T-helper 2 cell treated with Interferon-gamma antibody and Interleukin-4, amounts not matched to agents 100 ng/mL and 5 ng/mL, for 36 hours (primary cell): Measurements from ENCODE around the gene SNIP1. TPM values are rescaled to one million over a fixed set of nuclear protein-coding genes. Genes with fewer than 3 reads are reported as not detected.
"Not testable (repeated sequence)": the region's sequence is repeated elsewhere in the genome, so short reads cannot be mapped to it uniquely, and the experiment has no call there.

ENCODE experiments used
- intact Hi-C: fragments of 100-400 bp; cut with micrococcal nuclease; formaldehyde crosslinking; loops from one replicate; pipeline ENCODE4 v1.15.1; 2023
- total RNA-seq: library from RNA; stranded (reverse); gene quantifications from 2 replicates; pipeline ENCODE4 v1.2.3, GENCODE V29; 2022

Gene SNIP1
- total RNA-seq, 1 donor from 2014 or later, result 27.9 TPM

GRCh38 chr1:37560401-37561132, 6.5 kb upstream of the SNIP1 start:
- intact Hi-C loops, result no loop called here

- intact Hi-C loops, result not testable (repeated sequence)
These were observed 5.9 kb upstream of the SNIP1 start for GRCh38 chr1:37559957-37560379.

- intact Hi-C loops, result no loop called here
These were observed 5.0 kb upstream of the SNIP1 start for GRCh38 chr1:37559080-37559479.

GRCh38 chr1:37558411-37558810, 4.3 kb upstream of the SNIP1 start:
- intact Hi-C loops, result no loop called here

GRCh38 chr1:37557402-37557801, 3.3 kb upstream of the SNIP1 start:
- intact Hi-C loops, result no loop called here

GRCh38 chr1:37556712-37557196, 2.7 kb upstream of the SNIP1 start, which contains the start of gene DNALI1:
Gene DNALI1 (plus strand): TSS chr1:37556940. CDS start chr1:37556995, 55 bp downstream.
- intact Hi-C loops, result no loop called here

- intact Hi-C loops, result loop anchor here (5.0 kb wide), 2 partner anchors 81 to 439 kb away; partner anchors contain the start of genes SF3A3 and ZC3H12A
These were observed 531 bp downstream of the SNIP1 start for GRCh38 chr1:37553598-37553926.

- intact Hi-C loops, result no loop called here
These were observed 4.8 kb downstream of the SNIP1 start for GRCh38 chr1:37549341-37549740.

GRCh38 chr1:37545019-37545418, 9.1 kb downstream of the SNIP1 start:
- intact Hi-C loops, result no loop called here

- intact Hi-C loops, result no loop called here
These were observed 9.6 kb downstream of the SNIP1 start for GRCh38 chr1:37544530-37544929.

GRCh38 chr1:37540036-37540785, 13.9 kb downstream of the SNIP1 start:
- intact Hi-C loops, result no loop called here

GRCh38 chr1:37539154-37539553, 14.9 kb downstream of the SNIP1 start:
- intact Hi-C loops, result not testable (repeated sequence)

- intact Hi-C loops, result no loop called here
These were observed 16.7 kb downstream of the SNIP1 start for GRCh38 chr1:37537378-37537777.

GRCh38 chr1:37533317-37534093, 20.6 kb downstream of the SNIP1 start:
- intact Hi-C loops, result no loop called here

- intact Hi-C loops, result not testable (repeated sequence)
These were observed 21.5 kb downstream of the SNIP1 start for GRCh38 chr1:37532418-37533156.

GRCh38 chr1:37529888-37530287, 24.2 kb downstream of the SNIP1 start:
- intact Hi-C loops, result not testable (repeated sequence)

GRCh38 chr1:37519613-37520012, 34.5 kb downstream of the SNIP1 start:
- intact Hi-C loops, result no loop called here

GRCh38 chr1:37518929-37519328, 35.2 kb downstream of the SNIP1 start:
- intact Hi-C loops, result not testable (repeated sequence)

GRCh38 chr1:37518241-37518640, 35.9 kb downstream of the SNIP1 start:
- intact Hi-C loops, result not testable (repeated sequence)

GRCh38 chr1:37517569-37517968, 36.5 kb downstream of the SNIP1 start:
- intact Hi-C loops, result no loop called here
